Type B pancreatic cell (in vitro differentiated cells): ENCODE measurements around the gene PAGR1. TPM values are rescaled to one million over a fixed set of nuclear protein-coding genes. Genes with fewer than 3 reads are reported as not detected.
"Not testable (repeated sequence)": the region's sequence is repeated elsewhere in the genome, so short reads cannot be mapped to it uniquely, and the experiment has no call there.

Experiments used
- DNase-seq: peaks from one replicate; pipeline ENCODE4 v3.0.0; 2021; ENCODE audit warnings: mixed read lengths; ENCODE audit not compliant: unreplicated experiment; ENCODE audit errors: extremely low spot score
- H3K27ac Mint-ChIP-seq: 2 replicates; pipeline ENCODE4 v1.8.0; 2021; ENCODE audit warnings: mild to moderate bottlenecking, mixed read lengths
- H3K27me3 Mint-ChIP-seq: 2 replicates; pipeline ENCODE4 v1.8.0; 2021; ENCODE audit warnings: mixed read lengths
- H3K36me3 Mint-ChIP-seq: 2 replicates; pipeline ENCODE4 v1.8.0; 2021; ENCODE audit warnings: mixed read lengths
- H3K4me1 Mint-ChIP-seq: one replicate; pipeline ENCODE4 v1.8.0; 2021; ENCODE audit warnings: mixed read lengths; ENCODE audit not compliant: unreplicated experiment
- H3K4me3 Mint-ChIP-seq: 2 replicates; pipeline ENCODE4 v1.8.0; 2021; ENCODE audit warnings: mild to moderate bottlenecking, mixed read lengths
- H3K9me3 Mint-ChIP-seq: 2 replicates; pipeline ENCODE4 v1.8.0; 2021; ENCODE audit warnings: mixed read lengths
- total RNA-seq: library from RNA; stranded (reverse); gene quantifications from 2 replicates; pipeline ENCODE4 v1.2.1, GENCODE V29; 2021; ENCODE audit warnings: low replicate concordance
- TF ChIP-seq, protein P1 (sequence below): fragments of 200-600 bp; sonication (generic); conservative IDR thresholded peaks from 2 replicates; pipeline ENCODE4 v1.5.0; 2021; ENCODE audit warnings: antibody characterized with exemption, mild to moderate bottlenecking

Gene PAGR1
- total RNA-seq, 1 donor from 2014 or later, result 33.5 TPM

DNA sequence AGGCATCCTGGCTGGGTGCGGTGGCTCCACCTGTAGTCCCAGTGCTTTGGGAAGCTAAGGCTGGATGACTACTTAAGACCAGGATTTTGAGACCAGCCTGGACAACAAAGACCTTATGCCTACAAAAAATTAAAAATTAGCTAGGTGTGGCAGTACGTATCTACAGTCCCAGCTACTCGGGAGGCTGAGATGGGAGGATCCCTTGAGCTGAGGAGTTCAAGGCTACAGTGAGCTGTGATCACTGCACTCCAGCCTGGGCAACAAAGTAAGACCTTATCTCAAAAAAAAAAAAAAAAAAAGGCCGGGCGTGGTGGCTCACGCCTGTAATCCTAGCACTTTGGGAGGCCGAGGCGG is 10.4 kb downstream of the PAGR1 start:
- H3K4me1 Mint-ChIP-seq, result peaks cover 10% of the 10 kb centered on the region
- H3K4me3 Mint-ChIP-seq, result no peak overlapping the region
- no peaks in the 10 kb centered on the region for H3K36me3 Mint-ChIP-seq
- TF ChIP-seq, protein P1, sequence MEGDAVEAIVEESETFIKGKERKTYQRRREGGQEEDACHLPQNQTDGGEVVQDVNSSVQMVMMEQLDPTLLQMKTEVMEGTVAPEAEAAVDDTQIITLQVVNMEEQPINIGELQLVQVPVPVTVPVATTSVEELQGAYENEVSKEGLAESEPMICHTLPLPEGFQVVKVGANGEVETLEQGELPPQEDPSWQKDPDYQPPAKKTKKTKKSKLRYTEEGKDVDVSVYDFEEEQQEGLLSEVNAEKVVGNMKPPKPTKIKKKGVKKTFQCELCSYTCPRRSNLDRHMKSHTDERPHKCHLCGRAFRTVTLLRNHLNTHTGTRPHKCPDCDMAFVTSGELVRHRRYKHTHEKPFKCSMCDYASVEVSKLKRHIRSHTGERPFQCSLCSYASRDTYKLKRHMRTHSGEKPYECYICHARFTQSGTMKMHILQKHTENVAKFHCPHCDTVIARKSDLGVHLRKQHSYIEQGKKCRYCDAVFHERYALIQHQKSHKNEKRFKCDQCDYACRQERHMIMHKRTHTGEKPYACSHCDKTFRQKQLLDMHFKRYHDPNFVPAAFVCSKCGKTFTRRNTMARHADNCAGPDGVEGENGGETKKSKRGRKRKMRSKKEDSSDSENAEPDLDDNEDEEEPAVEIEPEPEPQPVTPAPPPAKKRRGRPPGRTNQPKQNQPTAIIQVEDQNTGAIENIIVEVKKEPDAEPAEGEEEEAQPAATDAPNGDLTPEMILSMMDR, result no peak
- DNase-seq, result no peak
- H3K27ac Mint-ChIP-seq, result no peak overlapping the region
- no peaks in the 10 kb centered on the region for H3K9me3 Mint-ChIP-seq
- H3K27me3 Mint-ChIP-seq, result no peaks in the 10 kb centered on the region

DNA sequence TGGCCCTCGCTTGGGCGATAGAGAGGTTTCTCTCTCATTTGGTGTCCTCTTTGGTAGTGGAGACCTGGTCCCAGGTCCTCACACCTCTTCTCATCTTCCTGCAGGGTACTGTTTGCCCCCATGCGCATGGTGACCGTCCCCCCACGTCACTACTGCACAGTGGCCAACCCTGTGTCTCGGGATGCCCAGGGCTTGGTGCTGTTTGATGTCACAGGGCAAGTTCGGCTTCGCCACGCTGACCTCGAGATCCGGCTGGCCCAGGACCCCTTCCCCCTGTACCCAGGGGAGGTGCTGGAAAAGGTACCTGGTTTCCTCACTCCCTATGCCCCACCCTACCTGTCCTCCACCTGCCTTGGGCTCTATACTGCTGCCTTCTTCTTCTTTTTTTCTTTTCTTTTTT is 14.8 kb downstream of the PAGR1 start:
- H3K4me3 Mint-ChIP-seq, result no peak overlapping the region
- H3K9me3 Mint-ChIP-seq, result no peaks in the 10 kb centered on the region
- H3K27ac Mint-ChIP-seq, result no peak overlapping the region
- no peaks in the 10 kb centered on the region for H3K27me3 Mint-ChIP-seq
- no peaks in the 10 kb centered on the region for H3K4me1 Mint-ChIP-seq
- no peaks in the 10 kb centered on the region for H3K36me3 Mint-ChIP-seq
- no peak for DNase-seq
- TF ChIP-seq, protein P1, result no peak

DNA sequence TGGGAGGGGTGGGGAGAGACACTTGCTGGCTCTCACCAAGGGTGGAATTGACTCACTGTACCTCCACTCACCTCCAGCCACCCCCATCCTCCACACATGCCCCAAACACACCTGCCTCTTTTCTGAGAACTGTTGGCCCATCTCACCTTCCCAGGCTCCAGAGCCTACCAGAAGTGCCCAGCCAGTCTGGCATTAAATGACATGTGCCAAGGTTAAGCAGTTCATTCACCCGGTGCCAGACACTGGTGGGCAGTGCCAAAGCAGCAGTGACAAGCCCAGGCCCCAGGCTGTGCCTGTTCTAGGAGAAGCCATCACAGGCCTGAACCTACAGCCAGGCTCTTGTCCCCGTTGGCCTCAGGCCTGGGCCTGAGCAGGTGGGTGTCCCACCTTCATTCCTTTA is 15.5 kb downstream of the PAGR1 start:
- no peaks in the 10 kb centered on the region for H3K27me3 Mint-ChIP-seq
- no peak overlapping the region for H3K27ac Mint-ChIP-seq
- no peaks in the 10 kb centered on the region for H3K4me1 Mint-ChIP-seq
- H3K36me3 Mint-ChIP-seq, result no peaks in the 10 kb centered on the region
- TF ChIP-seq, protein P1, result no peak
- no peak for DNase-seq
- H3K4me3 Mint-ChIP-seq, result no peak overlapping the region
- H3K9me3 Mint-ChIP-seq, result no peaks in the 10 kb centered on the region

DNA sequence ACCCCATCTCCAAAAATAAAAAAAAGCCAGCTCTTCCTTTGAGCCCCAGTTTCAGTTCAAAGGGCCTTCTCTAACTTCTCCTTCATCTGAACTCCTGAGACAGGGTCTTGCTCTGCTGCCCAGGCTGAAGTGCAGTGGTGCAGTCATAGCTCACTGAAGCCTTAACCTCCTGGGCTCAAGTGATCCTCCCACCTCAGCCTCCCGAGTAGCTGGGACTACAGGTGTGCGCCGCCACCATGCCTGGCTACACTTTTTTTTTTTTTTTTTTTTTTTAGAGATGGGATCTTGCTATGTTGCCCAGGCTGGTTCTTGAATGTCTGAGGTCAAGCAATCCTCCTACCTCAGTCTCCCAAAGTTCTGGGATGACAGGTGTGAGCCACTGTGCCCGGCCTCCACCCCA is 17.3 kb downstream of the PAGR1 start:
- not testable (repeated sequence) for H3K4me3 Mint-ChIP-seq, H3K36me3 Mint-ChIP-seq, H3K4me1 Mint-ChIP-seq, H3K9me3 Mint-ChIP-seq, H3K27ac Mint-ChIP-seq, H3K27me3 Mint-ChIP-seq, DNase-seq

DNA sequence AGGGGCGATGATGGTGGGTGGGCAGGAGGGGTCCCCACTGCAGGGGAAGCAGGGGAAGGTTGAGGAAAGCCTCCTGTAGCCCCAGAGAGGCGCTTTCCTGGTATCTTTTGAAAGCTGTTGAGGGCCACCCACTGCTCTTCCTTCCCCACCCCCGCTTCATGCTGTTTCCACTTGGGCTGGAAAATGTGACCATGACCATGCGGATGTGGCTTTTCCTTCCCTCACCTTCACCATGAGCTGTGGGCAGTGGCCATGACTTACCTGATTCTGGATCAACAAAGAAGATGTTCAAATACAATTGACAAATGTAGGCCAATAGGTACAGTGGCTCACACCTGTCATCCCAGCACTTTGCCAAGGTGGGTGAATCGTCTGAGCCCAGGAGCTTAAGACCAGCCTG is 18.1 kb downstream of the PAGR1 start:
- Mint-ChIP-seq H3K4me3 (no peak overlapping the region), H3K27ac (no peak overlapping the region), H3K9me3 (no peaks in the 10 kb centered on the region), H3K4me1 (no peaks in the 10 kb centered on the region), H3K27me3 (no peaks in the 10 kb centered on the region), H3K36me3 (no peaks in the 10 kb centered on the region)
- TF ChIP-seq, protein P1, result no peak
- no peak for DNase-seq

DNA sequence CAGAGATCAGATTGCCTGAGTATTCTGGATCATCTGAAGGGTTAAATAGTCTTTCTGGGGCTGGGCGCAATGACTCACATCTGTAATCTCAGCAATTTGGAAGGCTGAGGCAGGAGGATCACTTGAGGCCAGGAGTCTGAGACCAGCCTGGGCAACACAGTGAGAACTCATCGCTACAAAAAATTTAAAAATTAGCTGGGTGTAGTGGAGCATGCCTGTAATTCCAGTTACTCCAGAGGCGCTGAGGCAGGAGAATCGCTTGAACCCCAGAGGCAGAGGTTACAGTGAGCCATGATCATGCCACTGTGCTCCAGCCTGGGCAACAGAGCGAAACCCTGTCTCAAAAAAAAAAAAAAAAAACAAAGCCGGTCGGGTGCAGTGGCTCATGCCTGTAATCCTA is 20.0 kb downstream of the PAGR1 start:
- DNase-seq, result no peak
- Mint-ChIP-seq H3K4me1 (no peaks in the 10 kb centered on the region), H3K9me3 (no peaks in the 10 kb centered on the region), H3K4me3 (no peak overlapping the region), H3K27ac (no peak overlapping the region), H3K27me3 (no peaks in the 10 kb centered on the region), H3K36me3 (peaks cover under 1% of the 10 kb centered on the region)
- TF ChIP-seq, protein P1, result no peak
